ENCODE results near the gene SLC17A8. TPM values are rescaled to one million over a fixed set of nuclear protein-coding genes. Genes with fewer than 3 reads are reported as not detected.

The SLC17A8 gene
- not detected in 2 replicates for total RNA-seq

GRCh38 chr12:100356644-100357223, at the start of gene SLC17A8:
SLC17A8 (plus strand) TSS chr12:100357074; CDS start chr12:100357392, 318 bp downstream.

Other genes with a start within 250 kb of the SLC17A8 start
- gene BLTP3B, start 214.2 kb upstream of the SLC17A8 start, total RNA-seq = 36.2 and 45.7 TPM in 2 replicates
- 16.3 and 19.2 TPM in 2 replicates for gene ACTR6, start 156.3 kb upstream of the SLC17A8 start, total RNA-seq
- 1.7 and 3.4 TPM in 2 replicates for gene DEPDC4, start 90.0 kb upstream of the SLC17A8 start, total RNA-seq
- gene SCYL2, start 89.9 kb upstream of the SLC17A8 start, total RNA-seq = 39.3 and 40.0 TPM in 2 replicates
- gene NR1H4, start 116.8 kb downstream of the SLC17A8 start, total RNA-seq = 0.19 TPM in 1 of 2 replicates, not detected in the other
- 11.6 and 21.9 TPM in 2 replicates for gene GAS2L3, start 216.6 kb downstream of the SLC17A8 start, total RNA-seq